ENCODE measurements around the gene CXCL8.

The CXCL8 gene

GRCh38 chr4:73707918-73708577 lies 32.3 kb upstream of the CXCL8 start:
- Mint-ChIP-seq H3K4me1 (ENCODE audit: low read depth) (no peaks in the 10 kb centered on the region), H3K27me3 (no peaks in the 10 kb centered on the region), H3K27ac (no peak overlapping the region), H3K4me3 (no peak overlapping the region), H3K9me3 (ENCODE audit: low read depth) (no peaks in the 10 kb centered on the region), H3K36me3 (no peaks in the 10 kb centered on the region)

- Mint-ChIP-seq H3K4me3 (no peak overlapping the region), H3K9me3 (ENCODE audit: low read depth) (no peaks in the 10 kb centered on the region), H3K4me1 (ENCODE audit: low read depth) (no peaks in the 10 kb centered on the region), H3K27me3 (no peaks in the 10 kb centered on the region), H3K27ac (no peak overlapping the region), H3K36me3 (no peaks in the 10 kb centered on the region)
These were observed 30.8 kb upstream of the CXCL8 start for GRCh38 chr4:73709451-73710033.

GRCh38 chr4:73710094-73710493 lies 30.3 kb upstream of the CXCL8 start:
- H3K4me1 Mint-ChIP-seq (ENCODE audit: low read depth) = no peaks in the 10 kb centered on the region
- no peak overlapping the region for H3K27ac Mint-ChIP-seq
- no peaks in the 10 kb centered on the region for H3K27me3 Mint-ChIP-seq
- H3K9me3 Mint-ChIP-seq (ENCODE audit: low read depth) = no peaks in the 10 kb centered on the region
- H3K4me3 Mint-ChIP-seq = no peak overlapping the region
- no peaks in the 10 kb centered on the region for H3K36me3 Mint-ChIP-seq

GRCh38 chr4:73711989-73712388 lies 28.4 kb upstream of the CXCL8 start:
- Mint-ChIP-seq H3K36me3 (no peaks in the 10 kb centered on the region), H3K4me1 (ENCODE audit: low read depth) (no peaks in the 10 kb centered on the region), H3K27ac (no peak overlapping the region), H3K4me3 (no peak overlapping the region), H3K9me3 (ENCODE audit: low read depth) (no peaks in the 10 kb centered on the region), H3K27me3 (no peaks in the 10 kb centered on the region)

GRCh38 chr4:73713650-73714049 lies 26.7 kb upstream of the CXCL8 start:
- H3K27ac Mint-ChIP-seq = no peak overlapping the region
- H3K9me3 Mint-ChIP-seq (ENCODE audit: low read depth) = no peaks in the 10 kb centered on the region
- H3K27me3 Mint-ChIP-seq = no peaks in the 10 kb centered on the region
- H3K36me3 Mint-ChIP-seq = no peaks in the 10 kb centered on the region
- no peak overlapping the region for H3K4me3 Mint-ChIP-seq
- H3K4me1 Mint-ChIP-seq (ENCODE audit: low read depth) = no peaks in the 10 kb centered on the region

- H3K27ac Mint-ChIP-seq = no peak overlapping the region
- no peaks in the 10 kb centered on the region for H3K27me3 Mint-ChIP-seq
- H3K4me3 Mint-ChIP-seq = no peak overlapping the region
- H3K36me3 Mint-ChIP-seq = no peaks in the 10 kb centered on the region
- H3K9me3 Mint-ChIP-seq (ENCODE audit: low read depth) = no peaks in the 10 kb centered on the region
- H3K4me1 Mint-ChIP-seq (ENCODE audit: low read depth) = no peaks in the 10 kb centered on the region
These were observed 25.7 kb upstream of the CXCL8 start for GRCh38 chr4:73714647-73715046.

GRCh38 chr4:73715659-73716058 lies 24.7 kb upstream of the CXCL8 start:
- H3K9me3 Mint-ChIP-seq (ENCODE audit: low read depth) = no peaks in the 10 kb centered on the region
- no peaks in the 10 kb centered on the region for H3K4me1 Mint-ChIP-seq (ENCODE audit: low read depth)
- no peak overlapping the region for H3K4me3 Mint-ChIP-seq
- H3K36me3 Mint-ChIP-seq = no peaks in the 10 kb centered on the region
- no peak overlapping the region for H3K27ac Mint-ChIP-seq
- H3K27me3 Mint-ChIP-seq = no peaks in the 10 kb centered on the region

GRCh38 chr4:73718375-73719373 lies 21.7 kb upstream of the CXCL8 start:
- H3K27ac Mint-ChIP-seq = no peak overlapping the region
- no peak overlapping the region for H3K4me3 Mint-ChIP-seq
- no peaks in the 10 kb centered on the region for H3K36me3 Mint-ChIP-seq
- no peaks in the 10 kb centered on the region for H3K9me3 Mint-ChIP-seq (ENCODE audit: low read depth)
- H3K27me3 Mint-ChIP-seq = no peaks in the 10 kb centered on the region
- H3K4me1 Mint-ChIP-seq (ENCODE audit: low read depth) = no peaks in the 10 kb centered on the region

- H3K27me3 Mint-ChIP-seq = no peaks in the 10 kb centered on the region
These were observed 18.9 kb upstream of the CXCL8 start for GRCh38 chr4:73721435-73721834.

GRCh38 chr4:73721909-73722308 lies 18.5 kb upstream of the CXCL8 start:
- Mint-ChIP-seq H3K27ac (no peak overlapping the region), H3K4me3 (no peak overlapping the region), H3K36me3 (no peaks in the 10 kb centered on the region), H3K27me3 (no peaks in the 10 kb centered on the region), H3K4me1 (ENCODE audit: low read depth) (no peaks in the 10 kb centered on the region), H3K9me3 (ENCODE audit: low read depth) (no peaks in the 10 kb centered on the region)

More at GRCh38 chr4:73721435-73721834, 18.9 kb upstream of the CXCL8 start:
- Mint-ChIP-seq H3K9me3 (ENCODE audit: low read depth) (no peaks in the 10 kb centered on the region), H3K36me3 (no peaks in the 10 kb centered on the region), H3K4me1 (ENCODE audit: low read depth) (no peaks in the 10 kb centered on the region), H3K4me3 (no peak overlapping the region), H3K27ac (no peak overlapping the region)

GRCh38 chr4:73723023-73723422 lies 17.3 kb upstream of the CXCL8 start:
- H3K4me1 Mint-ChIP-seq (ENCODE audit: low read depth) = no peaks in the 10 kb centered on the region
- H3K4me3 Mint-ChIP-seq = no peak overlapping the region
- H3K9me3 Mint-ChIP-seq (ENCODE audit: low read depth) = no peaks in the 10 kb centered on the region
- no peak overlapping the region for H3K27ac Mint-ChIP-seq
- no peaks in the 10 kb centered on the region for H3K36me3 Mint-ChIP-seq
- no peaks in the 10 kb centered on the region for H3K27me3 Mint-ChIP-seq

GRCh38 chr4:73723928-73724327 lies 16.4 kb upstream of the CXCL8 start:
- H3K4me3 Mint-ChIP-seq = no peak overlapping the region
- H3K4me1 Mint-ChIP-seq (ENCODE audit: low read depth) = no peaks in the 10 kb centered on the region
- no peaks in the 10 kb centered on the region for H3K9me3 Mint-ChIP-seq (ENCODE audit: low read depth)
- no peak overlapping the region for H3K27ac Mint-ChIP-seq
- no peaks in the 10 kb centered on the region for H3K27me3 Mint-ChIP-seq
- no peaks in the 10 kb centered on the region for H3K36me3 Mint-ChIP-seq

- no peaks in the 10 kb centered on the region for H3K4me1 Mint-ChIP-seq (ENCODE audit: low read depth)
- no peaks in the 10 kb centered on the region for H3K9me3 Mint-ChIP-seq (ENCODE audit: low read depth)
- no peak overlapping the region for H3K27ac Mint-ChIP-seq
- H3K4me3 Mint-ChIP-seq = no peak overlapping the region
- H3K27me3 Mint-ChIP-seq = no peaks in the 10 kb centered on the region
- H3K36me3 Mint-ChIP-seq = no peaks in the 10 kb centered on the region
These were observed 14.9 kb upstream of the CXCL8 start for GRCh38 chr4:73725510-73725909.

GRCh38 chr4:73725985-73726384 lies 14.4 kb upstream of the CXCL8 start:
- H3K27ac Mint-ChIP-seq = no peak overlapping the region
- H3K4me3 Mint-ChIP-seq = no peak overlapping the region

GRCh38 chr4:73727685-73728084 lies 12.7 kb upstream of the CXCL8 start:
- H3K4me3 Mint-ChIP-seq = no peak overlapping the region
- no peaks in the 10 kb centered on the region for H3K36me3 Mint-ChIP-seq
- no peak overlapping the region for H3K27ac Mint-ChIP-seq
- no peaks in the 10 kb centered on the region for H3K9me3 Mint-ChIP-seq (ENCODE audit: low read depth)
- no peaks in the 10 kb centered on the region for H3K4me1 Mint-ChIP-seq (ENCODE audit: low read depth)
- H3K27me3 Mint-ChIP-seq = no peaks in the 10 kb centered on the region

More at GRCh38 chr4:73725985-73726384, 14.4 kb upstream of the CXCL8 start:
- H3K27me3 Mint-ChIP-seq = no peaks in the 10 kb centered on the region
- H3K9me3 Mint-ChIP-seq (ENCODE audit: low read depth) = no peaks in the 10 kb centered on the region
- H3K4me1 Mint-ChIP-seq (ENCODE audit: low read depth) = no peaks in the 10 kb centered on the region
- no peaks in the 10 kb centered on the region for H3K36me3 Mint-ChIP-seq
